CD14-positive monocyte (primary cell): ENCODE results near the gene POLR3K. TPM values are rescaled to one million over a fixed set of nuclear protein-coding genes. Genes with fewer than 3 reads are reported as not detected.
A peak's percentile ranks its signal among the peaks of the same experiment; 100 is the strongest.

ENCODE experiments used
- DNase-seq, 3 donors: peaks; one replicate each; pipeline ENCODE4 v3.0.0-alpha.2; 2011 to 2022
- H2AFZ ChIP-seq: 2 replicates; pipeline ENCODE4 v1.6.0; 2012; ENCODE audit warnings: mild to moderate bottlenecking, low read depth, low read length, inconsistent platforms; ENCODE audit not compliant: insufficient read depth, poor library complexity, severe bottlenecking
- H3K27ac ChIP-seq, 2 donors: 1 replicate in 1 of 2; 2 replicates in 1 of 2; pipeline ENCODE4 v1.5.1; 2012 to 2013; ENCODE audit warnings: low read length in 2 of 2, control low read depth in 1 of 2, inconsistent platforms in 1 of 2, low read depth in 1 of 2, mild to moderate bottlenecking in 1 of 2
- H3K27me3 ChIP-seq, 2 donors: one replicate each; pipeline versions ENCODE4 v1.6.0 to v1.6.1; 2011 to 2013; ENCODE audit warnings: low read length in 2 of 2; ENCODE audit not compliant: control insufficient read depth in 2 of 2, insufficient read depth in 2 of 2
- H3K36me3 ChIP-seq, 2 donors: replicated peaks in 1 of 2; 1 replicate in 1 of 2; 2 replicates in 1 of 2; pipeline versions ENCODE4 v1.5.1 to v1.6.1; 2012 to 2013; ENCODE audit warnings: low read length in 2 of 2, control low read depth in 1 of 2, inconsistent platforms in 1 of 2, mild to moderate bottlenecking in 1 of 2; ENCODE audit not compliant: insufficient read depth in 2 of 2, control insufficient read depth in 1 of 2
- H3K4me1 ChIP-seq, 2 donors: 1 replicate in 1 of 2; 2 replicates in 1 of 2; pipeline versions ENCODE4 v1.5.1 to v1.6.1; 2012 to 2013; ENCODE audit warnings: low read length in 2 of 2, control low read depth in 1 of 2, inconsistent platforms in 1 of 2, mild to moderate bottlenecking in 1 of 2, moderate library complexity in 1 of 2; ENCODE audit not compliant: insufficient read depth in 2 of 2, control insufficient read depth in 1 of 2
- H3K4me2 ChIP-seq: replicated peaks from 2 replicates; pipeline ENCODE3; 2012; ENCODE audit warnings: low read length, moderate library complexity, mild to moderate bottlenecking; ENCODE audit not compliant: poor library complexity, severe bottlenecking; ENCODE audit errors: extremely low read depth
- H3K4me3 ChIP-seq, 3 experiments: fragments of 200-600 bp in 1 of 3; sonication (generic) in 1 of 3; replicated peaks in 1 of 3; 1 replicate in 2 of 3; 2 replicates in 1 of 3; pipeline ENCODE4 v1.5.1; 2011 to 2013; ENCODE audit warnings: low read length in 3 of 3, mild to moderate bottlenecking in 3 of 3, control low read depth in 2 of 3, low read depth in 2 of 3, inconsistent platforms in 1 of 3, moderate library complexity in 1 of 3
- H3K79me2 ChIP-seq: 2 replicates; pipeline ENCODE4 v1.6.0; 2012; ENCODE audit warnings: mild to moderate bottlenecking, control low read depth, inconsistent platforms, low read length, moderate library complexity; ENCODE audit not compliant: insufficient read depth
- H3K9ac ChIP-seq: 2 replicates; pipeline ENCODE4 v1.6.0; 2017; ENCODE audit warnings: low read length, mild to moderate bottlenecking; ENCODE audit not compliant: insufficient read depth, poor library complexity, severe bottlenecking
- H3K9me3 ChIP-seq, 2 donors: replicated peaks in 1 of 2; 1 replicate in 1 of 2; 2 replicates in 1 of 2; pipeline versions ENCODE4 v1.5.1 to v1.6.1; 2012 to 2013; ENCODE audit warnings: low read length in 2 of 2, control low read depth in 1 of 2; ENCODE audit not compliant: control insufficient read depth in 1 of 2, insufficient read depth in 1 of 2
- H4K20me1 ChIP-seq: 2 replicates; pipeline ENCODE4 v1.6.0; 2012; ENCODE audit warnings: mild to moderate bottlenecking, low read length, control low read depth, moderate library complexity; ENCODE audit not compliant: insufficient read depth
- H3K27ac Mint-ChIP-seq, 7 donors: one replicate each; pipeline ENCODE4 v1.8.0; 2020; ENCODE audit warnings: mild to moderate bottlenecking in 7 of 7, mixed read lengths in 7 of 7, moderate library complexity in 6 of 7, inconsistent platforms in 2 of 7
- H3K27me3 Mint-ChIP-seq, 3 donors: one replicate each; pipeline ENCODE4 v1.8.0; 2021 to 2022; ENCODE audit warnings: low read depth in 3 of 3, mild to moderate bottlenecking in 3 of 3, mixed read lengths in 3 of 3, moderate library complexity in 3 of 3, inconsistent platforms in 1 of 3
- H3K36me3 Mint-ChIP-seq, 2 donors: one replicate each; pipeline ENCODE4 v1.8.0; 2020; ENCODE audit warnings: mixed read lengths in 2 of 2, inconsistent platforms in 1 of 2, mild to moderate bottlenecking in 1 of 2
- H3K4me1 Mint-ChIP-seq: one replicate; pipeline ENCODE4 v1.8.0; 2020; ENCODE audit warnings: mild to moderate bottlenecking, mixed read lengths
- H3K4me3 Mint-ChIP-seq, 2 donors: one replicate each; pipeline ENCODE4 v1.8.0; 2020; ENCODE audit warnings: mild to moderate bottlenecking in 2 of 2, mixed read lengths in 2 of 2, moderate library complexity in 1 of 2
- H3K9me3 Mint-ChIP-seq, 7 donors: one replicate each; pipeline ENCODE4 v1.8.0; 2020 to 2022; ENCODE audit warnings: mixed read lengths in 7 of 7, mild to moderate bottlenecking in 6 of 7, moderate library complexity in 6 of 7, inconsistent platforms in 2 of 7
- CTCF ChIP-seq: fragments of 200-600 bp; IDR thresholded peaks from one replicate; pipeline ENCODE4 v1.8.0; 2022; ENCODE audit warnings: antibody characterized with exemption, mild to moderate bottlenecking
- whole genome bisulfite sequencing: methylation state at CpG from one replicate; pipeline ENCODE4 v1.1.5; 2013; ENCODE audit warnings: missing lambda C conversion rate; ENCODE audit not compliant: insufficient coverage; 5-methylcytosine and 5-hydroxymethylcytosine counted together
- intact Hi-C, 2 donors: fragments of 100-400 bp; cut with micrococcal nuclease; formaldehyde crosslinking; loops; one replicate each; pipeline versions ENCODE4 v1.15.0 to v1.15.1; 2023
- polyA plus RNA-seq, 3 donors: library from polyadenylated mRNA; depleted of rRNA in 1 of 3; unstranded in 2 of 3; stranded (reverse) in 1 of 3; fragments of 300-500 nt in 2 of 3; fragments of >200 nt in 1 of 3; fragmentation: Illumina TruSeq in 2 of 3; gene quantifications; 1 replicate in 2 of 3; 2 replicates in 1 of 3; pipeline ENCODE4 v1.2.3, GENCODE V29; 2012 to 2021

The POLR3K gene
- polyA plus RNA-seq, 3 donors, result 9.9 to 20.8 (median 18.7) TPM

- H2AFZ ChIP-seq, result peak overlapping the region; percentile 89
- Mint-ChIP-seq H3K4me3 (peak overlapping the region; percentile 75 to 85), H3K36me3 (peaks cover 16 to 21% of the 10 kb centered on the region in 2 donors), H3K27ac (no peak overlapping the region), H3K9me3 (peaks cover 0 to 5% (median 3%) of the 10 kb centered on the region in 7 donors), H3K4me1 (peaks cover 41% of the 10 kb centered on the region), H3K27me3 (peaks cover 26 to 37% (median 29%) of the 10 kb centered on the region in 3 donors)
- whole genome bisulfite sequencing, result 6% methylated on average over 29 of the region's 31 CpGs
- peaks cover 10 to 11% of the 10 kb centered on the region in 2 donors for H3K36me3 ChIP-seq
- no peaks in the 10 kb centered on the region for H4K20me1 ChIP-seq
- H3K27me3 ChIP-seq, result peaks cover 9 to 29% of the 10 kb centered on the region in 2 donors
- peak overlapping the region; percentile 98 for H3K4me2 ChIP-seq
- peaks cover 8% of the 10 kb centered on the region for H3K79me2 ChIP-seq
- H3K9ac ChIP-seq, result peak overlapping the region; percentile 83
- peaks cover 32 to 36% of the 10 kb centered on the region in 2 donors for H3K4me1 ChIP-seq
- peak overlapping the region in 1 of 2 donors; percentile 74 for H3K27ac ChIP-seq
- peaks cover 0 to 6% of the 10 kb centered on the region in 2 donors for H3K9me3 ChIP-seq
- intact Hi-C loops, result no loop called here
- H3K4me3 ChIP-seq, result peak overlapping the region; percentile 73 to 87 (median 77)
- no peak for TF ChIP-seq CTCF
- DNase-seq, result peak; percentile 33 to 40 (median 34)
Measured at GRCh38 chr16:77273-77806, 23.9 kb upstream of the POLR3K start.

- peaks cover 8% of the 10 kb centered on the region for H3K79me2 ChIP-seq
- no peaks in the 10 kb centered on the region for H4K20me1 ChIP-seq
- whole genome bisulfite sequencing, result 12% methylated on average over 11 of the region's 13 CpGs
- peaks cover 32 to 40% of the 10 kb centered on the region in 2 donors for H3K4me1 ChIP-seq
- no peak for TF ChIP-seq CTCF
- H3K36me3 Mint-ChIP-seq, result peaks cover 16 to 21% of the 10 kb centered on the region in 2 donors
- H3K4me3 Mint-ChIP-seq, result peak overlapping the region; percentile 75 to 85
- peaks cover 0 to 6% (median 3%) of the 10 kb centered on the region in 7 donors for H3K9me3 Mint-ChIP-seq
- H3K9me3 ChIP-seq, result peaks cover 0 to 6% of the 10 kb centered on the region in 2 donors
- intact Hi-C loops, result no loop called here
- H3K27ac Mint-ChIP-seq, result peak overlapping the region in 3 of 7 donors; percentile 13 to 69 (median 53)
- peak overlapping the region; percentile 89 for H2AFZ ChIP-seq
- no peak for DNase-seq
- peak overlapping the region in 1 of 2 donors; percentile 26 for H3K27ac ChIP-seq
- H3K27me3 ChIP-seq, result peaks cover 9 to 33% of the 10 kb centered on the region in 2 donors
- peak overlapping the region in 2 of 3 experiments; percentile 73 to 87 for H3K4me3 ChIP-seq
- peak overlapping the region; percentile 98 for H3K4me2 ChIP-seq
- peaks cover 43% of the 10 kb centered on the region for H3K4me1 Mint-ChIP-seq
- peaks cover 28 to 41% (median 30%) of the 10 kb centered on the region in 3 donors for H3K27me3 Mint-ChIP-seq
- H3K9ac ChIP-seq, result peak overlapping the region; percentile 83
- H3K36me3 ChIP-seq, result peaks cover 9 to 10% of the 10 kb centered on the region in 2 donors
Measured at GRCh38 chr16:76535-77272, 23.3 kb upstream of the POLR3K start.
